Mesenchymal stem cell (in vitro differentiated cells and primary cell): ENCODE data around the gene FGF19.

Experiments
- DNase-seq: peaks from one replicate; pipeline ENCODE4 v3.0.0-alpha.2; 2013
- H2AFZ ChIP-seq: one replicate; pipeline ENCODE4 v1.6.1; 2013; ENCODE audit warnings: low read depth, mild to moderate bottlenecking, control low read depth, inconsistent platforms, low read length, moderate library complexity
- H2AK5ac ChIP-seq: 2 replicates; pipeline ENCODE4 v1.6.1; 2013; ENCODE audit warnings: low read length, moderate library complexity, mild to moderate bottlenecking, inconsistent platforms; ENCODE audit not compliant: severe bottlenecking
- H2BK120ac ChIP-seq: one replicate; pipeline ENCODE4 v1.6.1; 2013; ENCODE audit warnings: low read depth, mild to moderate bottlenecking, inconsistent platforms, low read length, moderate library complexity
- H2BK12ac ChIP-seq, 2 experiments: one replicate each; pipeline ENCODE4 v1.6.1; 2013; ENCODE audit warnings: inconsistent platforms in 2 of 2, low read length in 2 of 2, mild to moderate bottlenecking in 2 of 2, moderate library complexity in 2 of 2, control low read depth in 1 of 2
- H2BK15ac ChIP-seq: one replicate; pipeline ENCODE4 v1.6.1; 2013; ENCODE audit warnings: mild to moderate bottlenecking, low read depth, inconsistent platforms; ENCODE audit not compliant: poor library complexity, severe bottlenecking
- H2BK5ac ChIP-seq: 2 replicates; pipeline ENCODE4 v1.6.1; 2013; ENCODE audit warnings: low read depth, mild to moderate bottlenecking, low read length, control low read depth, inconsistent platforms; ENCODE audit not compliant: poor library complexity, severe bottlenecking
- H3K14ac ChIP-seq, 2 experiments: one replicate each; pipeline ENCODE4 v1.6.1; 2013; ENCODE audit warnings: inconsistent platforms in 2 of 2, low read length in 2 of 2, control low read depth in 1 of 2, mild to moderate bottlenecking in 1 of 2, moderate library complexity in 1 of 2
- H3K18ac ChIP-seq, 2 experiments: one replicate each; pipeline ENCODE4 v1.6.1; 2013; ENCODE audit warnings: inconsistent platforms in 2 of 2, low read length in 2 of 2, control low read depth in 1 of 2, low read depth in 1 of 2, mild to moderate bottlenecking in 1 of 2
- H3K23ac ChIP-seq, 2 experiments: one replicate each; pipeline ENCODE4 v1.6.1; 2013; ENCODE audit warnings: inconsistent platforms in 2 of 2, low read length in 2 of 2, mild to moderate bottlenecking in 2 of 2, moderate library complexity in 2 of 2, control low read depth in 1 of 2
- H3K27ac ChIP-seq: 2 replicates; pipeline ENCODE4 v1.5.1; 2013; ENCODE audit warnings: mild to moderate bottlenecking, moderate library complexity, low read length, control low read depth, inconsistent platforms; ENCODE audit not compliant: poor library complexity, severe bottlenecking
- H3K27me3 ChIP-seq, 2 experiments: 2 replicates each; pipeline versions ENCODE4 v1.6.1 to v1.7.0; 2013; ENCODE audit warnings: low read length in 2 of 2, mild to moderate bottlenecking in 2 of 2, moderate library complexity in 2 of 2, control low read depth in 1 of 2, inconsistent platforms in 1 of 2; ENCODE audit not compliant: control insufficient read depth in 1 of 2, insufficient read depth in 1 of 2
- H3K36me3 ChIP-seq, 2 experiments: 2 replicates each; pipeline versions ENCODE4 v1.6.1 to v1.7.0; 2013; ENCODE audit warnings: low read length in 2 of 2, control low read depth in 1 of 2, inconsistent platforms in 1 of 2, low read depth in 1 of 2, mild to moderate bottlenecking in 1 of 2; ENCODE audit not compliant: insufficient read depth in 2 of 2, control insufficient read depth in 1 of 2
- H3K4ac ChIP-seq, 2 experiments: one replicate each; pipeline ENCODE4 v1.6.1; 2013; ENCODE audit warnings: inconsistent platforms in 2 of 2, low read length in 2 of 2, mild to moderate bottlenecking in 2 of 2, moderate library complexity in 2 of 2, control low read depth in 1 of 2, low read depth in 1 of 2
- H3K4me1 ChIP-seq: 2 replicates; pipeline ENCODE4 v1.6.1; 2013; ENCODE audit warnings: low read depth, low read length, control low read depth; ENCODE audit not compliant: control insufficient read depth, insufficient read depth
- H3K4me2 ChIP-seq: 2 replicates; pipeline ENCODE4 v1.6.1; 2013; ENCODE audit warnings: low read length, mild to moderate bottlenecking, inconsistent platforms; ENCODE audit not compliant: poor library complexity, severe bottlenecking
- H3K4me3 ChIP-seq, 2 experiments: 2 replicates each; pipeline versions ENCODE4 v1.5.1 to v1.7.0; 2013; ENCODE audit warnings: low read length in 2 of 2, mild to moderate bottlenecking in 2 of 2, control low read depth in 1 of 2, low read depth in 1 of 2; ENCODE audit not compliant: insufficient read depth in 1 of 2
- H3K79me1 ChIP-seq: replicated peaks from 2 replicates; pipeline ENCODE4 v1.6.1; 2013; ENCODE audit warnings: mild to moderate bottlenecking, control low read depth, low read length, inconsistent platforms; ENCODE audit not compliant: poor library complexity, severe bottlenecking
- H3K9ac ChIP-seq: 2 replicates; pipeline ENCODE4 v1.7.0; 2013; ENCODE audit warnings: mild to moderate bottlenecking, low read length, moderate library complexity
- H3K9me3 ChIP-seq: 2 replicates; pipeline ENCODE4 v1.7.0; 2013; ENCODE audit warnings: mild to moderate bottlenecking, low read length; ENCODE audit not compliant: control insufficient read depth
- H4K8ac ChIP-seq: one replicate; pipeline ENCODE4 v1.6.1; 2013; ENCODE audit warnings: inconsistent platforms, mild to moderate bottlenecking, low read length, moderate library complexity
- H4K91ac ChIP-seq: one replicate; pipeline ENCODE4 v1.6.1; 2013; ENCODE audit warnings: mild to moderate bottlenecking, low read length, inconsistent platforms
- WGBS: methylation state at CpG from one replicate; pipeline ENCODE4 v1.1.7; 2013; ENCODE audit warnings: mixed read lengths; 5-methylcytosine and 5-hydroxymethylcytosine counted together

Gene FGF19

GRCh38 chr11:69655479-69656428, 48.1 kb downstream of the FGF19 start:
- H4K8ac ChIP-seq = peak overlapping the region; percentile 12
- no peak overlapping the region for H3K27ac ChIP-seq
- no peak overlapping the region for H2BK15ac ChIP-seq
- no peak overlapping the region for H3K9ac ChIP-seq
- H3K4me3 ChIP-seq = no peak overlapping the region
- H3K4ac ChIP-seq = peak overlapping the region in 1 of 2 experiments; percentile 24
- DNase-seq = peak; percentile 34
- no peak overlapping the region for H2AFZ ChIP-seq
- no peak overlapping the region for H2BK12ac ChIP-seq
- H3K4me2 ChIP-seq = no peak overlapping the region
- no peak overlapping the region for H2BK120ac ChIP-seq
- no peak overlapping the region for H4K91ac ChIP-seq
- H3K27me3 ChIP-seq = no peaks in the 10 kb centered on the region
- no peak overlapping the region for H3K18ac ChIP-seq
- no peaks in the 10 kb centered on the region for H3K9me3 ChIP-seq
- H3K14ac ChIP-seq = no peak overlapping the region
- no peak overlapping the region for H3K23ac ChIP-seq
- peaks cover 35 to 39% of the 10 kb centered on the region in 2 experiments for H3K36me3 ChIP-seq
- H3K4me1 ChIP-seq = peaks cover 19% of the 10 kb centered on the region
- 89% methylated on average over 19 of the region's 19 CpGs for whole genome bisulfite sequencing
- H2AK5ac ChIP-seq = no peak overlapping the region
- H2BK5ac ChIP-seq = no peak overlapping the region
- peaks cover 3% of the 10 kb centered on the region for H3K79me1 ChIP-seq

GRCh38 chr11:69654660-69655478, 49.0 kb downstream of the FGF19 start:
- no peak overlapping the region for H4K91ac ChIP-seq
- peak overlapping the region; percentile 22 for H3K9ac ChIP-seq
- no peak overlapping the region for H3K14ac ChIP-seq
- H3K4me2 ChIP-seq = no peak overlapping the region
- H3K4me1 ChIP-seq = peaks cover 21% of the 10 kb centered on the region
- peak; percentile 30 for DNase-seq
- peaks cover 44 to 48% of the 10 kb centered on the region in 2 experiments for H3K36me3 ChIP-seq
- H3K27me3 ChIP-seq = no peaks in the 10 kb centered on the region
- H3K23ac ChIP-seq = peak overlapping the region in 1 of 2 experiments; percentile 62
- no peak overlapping the region for H3K27ac ChIP-seq
- peaks cover 11% of the 10 kb centered on the region for H3K79me1 ChIP-seq
- no peak overlapping the region for H2BK5ac ChIP-seq
- H3K4ac ChIP-seq = no peak overlapping the region
- H2AK5ac ChIP-seq = no peak overlapping the region
- no peak overlapping the region for H3K18ac ChIP-seq
- no peak overlapping the region for H3K4me3 ChIP-seq
- H2BK15ac ChIP-seq = no peak overlapping the region
- peak overlapping the region; percentile 9 for H4K8ac ChIP-seq
- 81% methylated on average over 27 of the region's 27 CpGs for WGBS
- H2BK120ac ChIP-seq = no peak overlapping the region
- no peaks in the 10 kb centered on the region for H3K9me3 ChIP-seq
- H2BK12ac ChIP-seq = no peak overlapping the region
- H2AFZ ChIP-seq = no peak overlapping the region

GRCh38 chr11:69654001-69654659, 49.7 kb downstream of the FGF19 start:
- Histone ChIP-seq H3K23ac (no peak overlapping the region), H3K18ac (no peak overlapping the region), H3K27ac (no peak overlapping the region), H3K14ac (no peak overlapping the region), H3K4me3 (no peak overlapping the region), H3K79me1 (peaks cover 13% of the 10 kb centered on the region), H3K4ac (no peak overlapping the region), H4K91ac (no peak overlapping the region), H3K9ac (no peak overlapping the region), H4K8ac (no peak overlapping the region), H2BK12ac (no peak overlapping the region), H3K4me2 (no peak overlapping the region), H2AK5ac (no peak overlapping the region), H2AFZ (no peak overlapping the region), H3K4me1 (peaks cover 23% of the 10 kb centered on the region), H3K9me3 (no peaks in the 10 kb centered on the region), H3K27me3 (no peaks in the 10 kb centered on the region), H2BK15ac (no peak overlapping the region), H2BK5ac (no peak overlapping the region), H3K36me3 (peaks cover 51 to 56% of the 10 kb centered on the region in 2 experiments), H2BK120ac (no peak overlapping the region)
- WGBS = 95% methylated on average over 38 of the region's 38 CpGs
- no peak for DNase-seq
